Forelimb muscle (tissue), 1 donor: ENCODE measurements around the gene FBXL7. TPM values are rescaled to one million over a fixed set of nuclear protein-coding genes. Genes with fewer than 3 reads are reported as not detected.

Experiments
- DNase-seq: peaks from one replicate; pipeline ENCODE4 v3.0.0-alpha.2; 2013; ENCODE audit warnings: low read depth
- polyA plus RNA-seq: library from polyadenylated mRNA; unstranded; fragments of 120-200 nt; gene quantifications from one replicate; pipeline ENCODE4 v1.2.1, GENCODE V29; 2013; ENCODE audit not compliant: insufficient read length

FBXL7 gene
- polyA plus RNA-seq, 1 donor = 20.0 TPM

- no peak for DNase-seq
These were observed 211.9 kb downstream of the FBXL7 start for GRCh38 chr5:15711892-15712291.

GRCh38 chr5:15715535-15715934 lies 215.6 kb downstream of the FBXL7 start:
- no peak for DNase-seq

GRCh38 chr5:15715967-15716366 lies 216.0 kb downstream of the FBXL7 start:
- peak; percentile 31 for DNase-seq

GRCh38 chr5:15717001-15717400 lies 217.0 kb downstream of the FBXL7 start:
- no peak for DNase-seq

GRCh38 chr5:15718421-15719179 lies 218.6 kb downstream of the FBXL7 start:
- no peak for DNase-seq

GRCh38 chr5:15719784-15720183 lies 219.8 kb downstream of the FBXL7 start:
- no peak for DNase-seq

- no peak for DNase-seq
These were observed 220.5 kb downstream of the FBXL7 start for GRCh38 chr5:15720515-15720914.

- no peak for DNase-seq
These were observed 222.3 kb downstream of the FBXL7 start for GRCh38 chr5:15722305-15722704.

- DNase-seq = no peak
These were observed 227.4 kb downstream of the FBXL7 start for GRCh38 chr5:15727375-15727774.

GRCh38 chr5:15728811-15729210 lies 228.8 kb downstream of the FBXL7 start:
- no peak for DNase-seq

GRCh38 chr5:15731699-15732098 lies 231.7 kb downstream of the FBXL7 start:
- no peak for DNase-seq

GRCh38 chr5:15734058-15734457 lies 234.1 kb downstream of the FBXL7 start:
- no peak for DNase-seq

- no peak for DNase-seq
These were observed 237.2 kb downstream of the FBXL7 start for GRCh38 chr5:15737036-15737821.

- no peak for DNase-seq
These were observed 238.1 kb downstream of the FBXL7 start for GRCh38 chr5:15737871-15738664.

- no peak for DNase-seq
These were observed 240.4 kb downstream of the FBXL7 start for GRCh38 chr5:15740383-15740782.

- no peak for DNase-seq
These were observed 241.6 kb downstream of the FBXL7 start for GRCh38 chr5:15741591-15741990.

GRCh38 chr5:15746833-15747232 lies 246.9 kb downstream of the FBXL7 start:
- no peak for DNase-seq

GRCh38 chr5:15748266-15748665 lies 248.3 kb downstream of the FBXL7 start:
- no peak for DNase-seq

GRCh38 chr5:15752663-15753285 lies 252.8 kb downstream of the FBXL7 start:
- DNase-seq = no peak

GRCh38 chr5:15753752-15754151 lies 253.8 kb downstream of the FBXL7 start:
- no peak for DNase-seq

- no peak for DNase-seq
These were observed 257.1 kb downstream of the FBXL7 start for GRCh38 chr5:15757103-15757502.

GRCh38 chr5:15757619-15758018 lies 257.6 kb downstream of the FBXL7 start:
- DNase-seq = no peak
